ENCODE measurements around the gene CTPS1. TPM values are rescaled to one million over a fixed set of nuclear protein-coding genes. Genes with fewer than 3 reads are reported as not detected.

CTPS1 gene
- total RNA-seq, 1 experiment from 2014 or later, result 166 TPM

- ChIA-PET POLR2A (no interaction called here), CTCF (no interaction called here)
- no peak for DNase-seq (ENCODE audit: low read depth, low spot score)
- Histone ChIP-seq H3K27me3 (ENCODE audit: control insufficient read depth, insufficient read depth, low read length) (no peaks in the 10 kb centered on the region), H3K27ac (ENCODE audit: low read length) (peak overlapping the region; percentile 20; the same call in 1 of the 2 replicates), H3K36me3 (ENCODE audit: control insufficient read depth, insufficient read depth, low read length) (peaks cover 73% of the 10 kb centered on the region), H3K9me3 (ENCODE audit: control insufficient read depth, insufficient read depth, low read depth, low read length) (no peaks in the 10 kb centered on the region), H3K4me3 (ENCODE audit: low read depth in 2 of 2, low read length in 2 of 2) (no peak overlapping the region), H3K4me1 (ENCODE audit: control insufficient read depth, insufficient read depth, low read length) (peaks cover 35% of the 10 kb centered on the region)
- in situ Hi-C loops (cut with HindIII; ENCODE audit: low pct_unique_long_range_greater_than_20kb, low sequenced_read_pairs) (no loop called here), intact Hi-C loops (cut with micrococcal nuclease; ENCODE audit: unreplicated experiment) (no loop called here)
- TF ChIP-seq, protein P1, sequence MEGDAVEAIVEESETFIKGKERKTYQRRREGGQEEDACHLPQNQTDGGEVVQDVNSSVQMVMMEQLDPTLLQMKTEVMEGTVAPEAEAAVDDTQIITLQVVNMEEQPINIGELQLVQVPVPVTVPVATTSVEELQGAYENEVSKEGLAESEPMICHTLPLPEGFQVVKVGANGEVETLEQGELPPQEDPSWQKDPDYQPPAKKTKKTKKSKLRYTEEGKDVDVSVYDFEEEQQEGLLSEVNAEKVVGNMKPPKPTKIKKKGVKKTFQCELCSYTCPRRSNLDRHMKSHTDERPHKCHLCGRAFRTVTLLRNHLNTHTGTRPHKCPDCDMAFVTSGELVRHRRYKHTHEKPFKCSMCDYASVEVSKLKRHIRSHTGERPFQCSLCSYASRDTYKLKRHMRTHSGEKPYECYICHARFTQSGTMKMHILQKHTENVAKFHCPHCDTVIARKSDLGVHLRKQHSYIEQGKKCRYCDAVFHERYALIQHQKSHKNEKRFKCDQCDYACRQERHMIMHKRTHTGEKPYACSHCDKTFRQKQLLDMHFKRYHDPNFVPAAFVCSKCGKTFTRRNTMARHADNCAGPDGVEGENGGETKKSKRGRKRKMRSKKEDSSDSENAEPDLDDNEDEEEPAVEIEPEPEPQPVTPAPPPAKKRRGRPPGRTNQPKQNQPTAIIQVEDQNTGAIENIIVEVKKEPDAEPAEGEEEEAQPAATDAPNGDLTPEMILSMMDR (IDR thresholded peaks at IDR 0.05), result no peak
- TF ChIP-seq TCF7L2 (IDR thresholded peaks at IDR 0.05; ENCODE audit: low read depth, low read length) (no peak), POLR2AphosphoS5 (IDR thresholded peaks at IDR 0.05; ENCODE audit: low read depth, low read length) (no peak), SIN3A (IDR thresholded peaks at IDR 0.05; ENCODE audit: borderline replicate concordance, insufficient read depth, low read depth, low read length) (no peak)
- TF ChIP-seq, protein P2, sequence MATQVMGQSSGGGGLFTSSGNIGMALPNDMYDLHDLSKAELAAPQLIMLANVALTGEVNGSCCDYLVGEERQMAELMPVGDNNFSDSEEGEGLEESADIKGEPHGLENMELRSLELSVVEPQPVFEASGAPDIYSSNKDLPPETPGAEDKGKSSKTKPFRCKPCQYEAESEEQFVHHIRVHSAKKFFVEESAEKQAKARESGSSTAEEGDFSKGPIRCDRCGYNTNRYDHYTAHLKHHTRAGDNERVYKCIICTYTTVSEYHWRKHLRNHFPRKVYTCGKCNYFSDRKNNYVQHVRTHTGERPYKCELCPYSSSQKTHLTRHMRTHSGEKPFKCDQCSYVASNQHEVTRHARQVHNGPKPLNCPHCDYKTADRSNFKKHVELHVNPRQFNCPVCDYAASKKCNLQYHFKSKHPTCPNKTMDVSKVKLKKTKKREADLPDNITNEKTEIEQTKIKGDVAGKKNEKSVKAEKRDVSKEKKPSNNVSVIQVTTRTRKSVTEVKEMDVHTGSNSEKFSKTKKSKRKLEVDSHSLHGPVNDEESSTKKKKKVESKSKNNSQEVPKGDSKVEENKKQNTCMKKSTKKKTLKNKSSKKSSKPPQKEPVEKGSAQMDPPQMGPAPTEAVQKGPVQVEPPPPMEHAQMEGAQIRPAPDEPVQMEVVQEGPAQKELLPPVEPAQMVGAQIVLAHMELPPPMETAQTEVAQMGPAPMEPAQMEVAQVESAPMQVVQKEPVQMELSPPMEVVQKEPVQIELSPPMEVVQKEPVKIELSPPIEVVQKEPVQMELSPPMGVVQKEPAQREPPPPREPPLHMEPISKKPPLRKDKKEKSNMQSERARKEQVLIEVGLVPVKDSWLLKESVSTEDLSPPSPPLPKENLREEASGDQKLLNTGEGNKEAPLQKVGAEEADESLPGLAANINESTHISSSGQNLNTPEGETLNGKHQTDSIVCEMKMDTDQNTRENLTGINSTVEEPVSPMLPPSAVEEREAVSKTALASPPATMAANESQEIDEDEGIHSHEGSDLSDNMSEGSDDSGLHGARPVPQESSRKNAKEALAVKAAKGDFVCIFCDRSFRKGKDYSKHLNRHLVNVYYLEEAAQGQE (IDR thresholded peaks at IDR 0.05; ENCODE audit: insufficient read depth in 1 of 2, low read depth in 2 of 2, low read length in 1 of 2), result no peak
- BruUV-seq (replicated peaks), result no TSS peak
- ATAC-seq, result no peak
These were observed 6.9 kb downstream of the CTPS1 start for GRCh38 chr1:40986328-40986783.

DNA sequence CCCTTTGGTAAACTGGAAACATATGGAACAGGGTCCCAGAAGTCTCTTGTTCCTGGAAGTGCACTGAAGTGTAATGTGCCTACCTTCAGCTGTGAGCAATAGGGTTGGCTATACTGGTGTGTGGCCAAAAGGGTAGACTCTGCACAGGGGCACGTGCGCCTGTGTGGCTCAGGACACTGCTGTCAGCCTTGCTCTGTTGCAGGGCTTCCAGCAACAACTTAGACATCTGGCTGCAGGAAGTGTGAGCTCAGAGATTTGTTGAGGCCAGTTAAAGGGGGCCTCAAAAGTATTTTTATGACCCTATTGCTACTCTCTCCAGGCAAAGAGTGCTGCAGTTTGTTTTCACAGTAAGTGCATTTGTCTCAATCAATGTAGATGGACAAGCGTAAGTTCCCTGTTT is 7.5 kb downstream of the CTPS1 start:
- DNase-seq (ENCODE audit: low read depth, low spot score) (no peak), ATAC-seq (no peak)
- peak overlapping the region; percentile 20; the same call in 1 of the 2 replicates for H3K27ac ChIP-seq (ENCODE audit: low read length)
- H3K4me3 ChIP-seq (ENCODE audit: low read depth in 2 of 2, low read length in 2 of 2), result no peak overlapping the region
- in situ Hi-C loops (cut with HindIII; ENCODE audit: low pct_unique_long_range_greater_than_20kb, low sequenced_read_pairs), result no loop called here
- H3K9me3 ChIP-seq (ENCODE audit: control insufficient read depth, insufficient read depth, low read depth, low read length), result no peaks in the 10 kb centered on the region
- no TSS peak for BruUV-seq (replicated peaks)
- ChIA-PET POLR2A (no interaction called here), CTCF (no interaction called here)
- intact Hi-C loops (cut with micrococcal nuclease; ENCODE audit: unreplicated experiment), result no loop called here
- H3K4me1 ChIP-seq (ENCODE audit: control insufficient read depth, insufficient read depth, low read length), result peaks cover 29% of the 10 kb centered on the region
- H3K27me3 ChIP-seq (ENCODE audit: control insufficient read depth, insufficient read depth, low read length), result no peaks in the 10 kb centered on the region
- H3K36me3 ChIP-seq (ENCODE audit: control insufficient read depth, insufficient read depth, low read length), result peaks cover 79% of the 10 kb centered on the region
- no peak for TF ChIP-seq SIN3A (IDR thresholded peaks at IDR 0.05; ENCODE audit: borderline replicate concordance, insufficient read depth, low read depth, low read length)
- TF ChIP-seq, protein P1 (IDR thresholded peaks at IDR 0.05), result no peak
- no peak for TF ChIP-seq POLR2AphosphoS5 (IDR thresholded peaks at IDR 0.05; ENCODE audit: low read depth, low read length)
- TF ChIP-seq, protein P2 (IDR thresholded peaks at IDR 0.05; ENCODE audit: insufficient read depth in 1 of 2, low read depth in 2 of 2, low read length in 1 of 2), result no peak

Data from Panc1 (cell line).